HepG2 (cell line): ENCODE measurements around the gene MLN. TPM values are rescaled to one million over a fixed set of nuclear protein-coding genes. Genes with fewer than 3 reads are reported as not detected.
A peak's percentile ranks its signal among the peaks of the same experiment; 100 is the strongest.

Experiments used
- ELF3 ChIP-seq: IDR thresholded peaks from 2 replicates; pipeline ENCODE4 v1.6.1; 2016; ENCODE audit warnings: missing genetic modification reagents, missing compliant biosample characterization
- GATA4 ChIP-seq: sonication (generic); IDR thresholded peaks from 2 replicates; pipeline ENCODE4 v1.6.1; 2016; ENCODE audit warnings: antibody characterized with exemption, low read depth, borderline replicate concordance
- HHEX ChIP-seq: IDR thresholded peaks from 2 replicates; pipeline ENCODE4 v1.6.1; 2016; ENCODE audit warnings: control low read depth
- HMG20B ChIP-seq: conservative IDR thresholded peaks from 2 replicates; pipeline ENCODE4 v1.6.1; 2016; ENCODE audit warnings: missing genetic modification reagents, missing compliant biosample characterization
- HNF1A ChIP-seq, 2 experiments: sonication (generic) in 1 of 2; formaldehyde crosslinking in 1 of 2; IDR thresholded peaks; 2 replicates each; pipeline versions ENCODE4 v1.4.0 to v1.6.1; 2016 to 2020; ENCODE audit warnings: borderline replicate concordance in 1 of 2, low read depth in 1 of 2, mild to moderate bottlenecking in 1 of 2, missing genetic modification reagents in 1 of 2
- HNF4A ChIP-seq: sonication (generic); formaldehyde crosslinking; IDR thresholded peaks from 2 replicates; pipeline ENCODE4 v1.4.0; 2020; ENCODE audit warnings: missing genetic modification reagents
- IKZF5 ChIP-seq: IDR thresholded peaks from 2 replicates; pipeline ENCODE4 v1.6.1; 2018; ENCODE audit warnings: missing genetic modification reagents, mild to moderate bottlenecking, missing compliant biosample characterization
- JUN ChIP-seq: sonication (generic); formaldehyde crosslinking; IDR thresholded peaks from 2 replicates; pipeline ENCODE4 v1.4.0; 2020; ENCODE audit warnings: mild to moderate bottlenecking, missing genetic modification reagents
- MED8 ChIP-seq: sonication (generic); formaldehyde crosslinking; IDR thresholded peaks from 2 replicates; pipeline ENCODE4 v1.8.1; 2023; ENCODE audit warnings: mild to moderate bottlenecking, missing genetic modification reagents; ENCODE audit not compliant: insufficient replicate concordance
- NFYC ChIP-seq: IDR thresholded peaks from 2 replicates; pipeline ENCODE4 v1.6.1; 2016; ENCODE audit warnings: missing genetic modification reagents, missing compliant biosample characterization
- NRL ChIP-seq: sonication (generic); formaldehyde crosslinking; IDR thresholded peaks from 2 replicates; pipeline ENCODE4 v1.5.0; 2020; ENCODE audit warnings: missing genetic modification reagents, mild to moderate bottlenecking, moderate library complexity, borderline replicate concordance
- POLR2G ChIP-seq: fragments of 200-400 bp; formaldehyde crosslinking; IDR thresholded peaks from 2 replicates; pipeline ENCODE4 v1.6.1; 2018; ENCODE audit warnings: mild to moderate bottlenecking, low read depth, low read length, moderate library complexity
- SRSF4 ChIP-seq: fragments of 200-400 bp; formaldehyde crosslinking; IDR thresholded peaks from one replicate; pipeline ENCODE4 v1.6.1; 2018; ENCODE audit warnings: mild to moderate bottlenecking, low read depth, low read length, moderate library complexity; ENCODE audit not compliant: poor library complexity, severe bottlenecking
- TRAFD1 ChIP-seq: sonication (generic); formaldehyde crosslinking; IDR thresholded peaks from 2 replicates; pipeline ENCODE4 v1.5.1; 2020; ENCODE audit warnings: missing genetic modification reagents, mild to moderate bottlenecking, borderline replicate concordance
- USF2 ChIP-seq, 2 experiments: sonication (generic) in 1 of 2; formaldehyde crosslinking in 1 of 2; IDR thresholded peaks; 2 replicates each; pipeline versions ENCODE4 v1.5.1 to v1.6.1; 2011 to 2020; ENCODE audit warnings: borderline replicate concordance in 1 of 2, low read depth in 1 of 2, low read length in 1 of 2, mild to moderate bottlenecking in 1 of 2, missing genetic modification reagents in 1 of 2, moderate library complexity in 1 of 2
- ZNF12 ChIP-seq: sonication (generic); formaldehyde crosslinking; IDR thresholded peaks from 2 replicates; pipeline ENCODE4 v1.5.0; 2020; ENCODE audit warnings: missing genetic modification reagents
- ZNF251 ChIP-seq: sonication (generic); formaldehyde crosslinking; IDR thresholded peaks from 2 replicates; pipeline ENCODE4 v1.9.0; 2021; ENCODE audit warnings: mild to moderate bottlenecking, missing genetic modification reagents
- ZNF891 ChIP-seq: sonication (generic); formaldehyde crosslinking; IDR thresholded peaks from 2 replicates; pipeline ENCODE4 v1.5.0; 2020; ENCODE audit warnings: mild to moderate bottlenecking, missing genetic modification reagents
- polyA plus RNA-seq, 8 experiments: library from polyadenylated mRNA; depleted of rRNA in 3 of 8; stranded (reverse) in 7 of 8; unstranded in 1 of 8; fragments of >200 nt; fragmentation: Illumina TruSeq in 4 of 8; extraction: Trizol in 4 of 8; gene quantifications; 2 replicates each; pipeline versions ENCODE4 v1.2.1 to v1.2.3, GENCODE V29; 2011 to 2016; ENCODE audit warnings: low read depth in 4 of 8, missing spikeins in 1 of 8, mixed read lengths in 1 of 8; ENCODE audit not compliant: insufficient read depth in 1 of 8
- total RNA-seq, 5 experiments: library from RNA; depleted of rRNA; stranded (reverse); fragments of >200 nt; fragmentation: Illumina TruSeq; extraction: Trizol; gene quantifications; 2 replicates each; pipeline ENCODE4 v1.2.3, GENCODE V29; 2016; ENCODE audit warnings: low read depth in 1 of 5

Gene MLN
- total and polyA plus RNA-seq, 2 of the 13 experiments (the other 11 are each of a cell fraction or from before 2014, with no cell fraction given) = not detected

- peak; percentile 17; the same call in 1 of the 2 replicates for TF ChIP-seq ZNF12 (CRISPR knock-in tag)
- 0 out of 2 replicates have a peak, but pooled peaks have one; percentile 27 for TF ChIP-seq HHEX
- TF ChIP-seq ELF3 (CRISPR knock-in tag) = peak; percentile 95
- no peak for TF ChIP-seq ZNF251 (CRISPR knock-in tag)
- peak; percentile 55 for TF ChIP-seq HNF4A (CRISPR knock-in tag)
- TF ChIP-seq IKZF5 (CRISPR knock-in tag) = peak; percentile 80
- TF ChIP-seq JUN = peak; percentile 85; the same call in 1 of the 2 replicates
- TF ChIP-seq TRAFD1 (CRISPR knock-in tag) = no peak
- no peak for TF ChIP-seq SRSF4
- TF ChIP-seq GATA4 = peak; percentile 43; the same call in 1 of the 2 replicates
- peak; percentile 97 for TF ChIP-seq USF2 (IDR thresholded peaks at IDR 0.05; ENCODE audit: low read depth, low read length)
- peak; percentile 97; the same call in 1 of the 2 replicates for TF ChIP-seq USF2 (CRISPR knock-in tag; IDR thresholded peaks at IDR 0.05; ENCODE audit: borderline replicate concordance)
- peak; percentile 47; the same call in 1 of the 2 replicates for TF ChIP-seq HNF1A (IDR thresholded peaks at IDR 0.05; ENCODE audit: low read depth)
- no peak for TF ChIP-seq HNF1A (CRISPR knock-in tag; IDR thresholded peaks at IDR 0.05; ENCODE audit: borderline replicate concordance)
- TF ChIP-seq ZNF891 (CRISPR knock-in tag) = no peak; the same call in 1 of the 2 replicates
- peak; percentile 77; the same call in 1 of the 2 replicates for TF ChIP-seq NRL (CRISPR knock-in tag)
- peak; percentile 65 for TF ChIP-seq NFYC
- TF ChIP-seq POLR2G = peak; percentile 66
- TF ChIP-seq HMG20B (CRISPR knock-in tag) = peak; percentile 18; the same call in 1 of the 2 replicates
- peak; percentile 23 for TF ChIP-seq MED8 (CRISPR knock-in tag)
Measured at GRCh38 chr6:33840048-33840926, 36.5 kb upstream of the MLN start (continued).
